Hepatocyte (in vitro differentiated cells): Measurements from ENCODE around the gene MAPK13.

Source experiments
- CTCF ChIP-seq: fragments of 200-600 bp; sonication (generic); IDR thresholded peaks from 2 replicates; pipeline ENCODE4 v1.5.1; 2016; ENCODE audit warnings: antibody characterized with exemption, mild to moderate bottlenecking; ENCODE audit not compliant: poor library complexity
- EZH2phosphoT487 ChIP-seq: fragments of 200-600 bp; sonication (generic); IDR thresholded peaks from one replicate; pipeline ENCODE4 v1.6.1; 2018; ENCODE audit warnings: antibody characterized with exemption, mild to moderate bottlenecking, low read depth, moderate library complexity; ENCODE audit not compliant: unreplicated experiment, severe bottlenecking

GRCh38 chr6:36122495-36123269 lies 7.6 kb upstream of the MAPK13 start:
- TF ChIP-seq CTCF, result no peak
- no peak for TF ChIP-seq EZH2phosphoT487
